GM19099 (cell line): ENCODE data around the gene CD8B.

Experiments
- POLR2A ChIP-seq: IDR thresholded peaks from 3 replicates; pipeline ENCODE4 v1.6.1; 2011; ENCODE audit warnings: low read depth; ENCODE audit not compliant: insufficient read length; ENCODE audit errors: extremely low read depth

CD8B gene

DNA sequence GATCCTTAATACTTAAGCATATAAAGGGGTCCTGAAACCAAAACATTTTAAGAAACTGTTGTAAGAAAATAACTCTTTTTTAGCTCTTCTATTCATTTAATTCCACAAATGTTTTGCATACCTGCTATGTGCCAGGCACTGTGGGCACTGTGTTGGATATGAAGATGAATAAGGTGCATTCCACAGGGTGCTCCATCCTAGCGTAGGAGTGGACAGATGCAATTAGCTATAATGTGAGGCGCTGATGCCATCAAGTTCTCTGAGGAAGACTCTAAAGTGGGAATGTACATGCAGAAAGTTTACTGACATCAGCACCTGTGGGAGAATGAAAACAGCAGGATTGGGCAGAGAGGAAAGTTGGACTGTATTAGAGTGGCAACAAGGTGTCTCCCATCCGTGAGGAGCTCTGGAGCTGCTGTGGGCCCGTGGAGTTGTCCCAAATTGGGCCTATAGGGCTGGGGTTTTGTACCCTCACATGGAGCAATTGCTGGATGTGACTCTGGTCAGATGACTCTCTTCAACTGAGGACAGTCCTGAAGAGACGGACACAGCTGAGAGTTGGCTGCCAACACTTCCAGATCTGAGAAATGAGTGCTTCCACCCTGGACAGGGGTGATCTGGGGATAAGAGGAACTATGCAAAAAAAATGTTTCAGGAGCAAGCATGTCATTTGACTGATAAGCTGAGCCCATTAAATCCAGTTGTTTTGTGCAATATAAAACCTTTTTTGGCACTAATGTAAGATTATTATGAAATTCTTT lies 93.3 kb downstream of the CD8B start:
- no peak for TF ChIP-seq POLR2A
